GM18508 (cell line): Measurements from ENCODE around the gene RSPH9.
"Not testable (repeated sequence)": the region's sequence is repeated elsewhere in the genome, so short reads cannot be mapped to it uniquely, and the experiment has no call there.

ENCODE experiments used
- ATAC-seq: cut with Tn5 transposase; IDR thresholded peaks from one replicate; pipeline ENCODE4 v1.9.1; 2021; ENCODE audit warnings: moderate number of reproducible peaks; ENCODE audit not compliant: insufficient read depth, unreplicated experiment

The RSPH9 gene

DNA sequence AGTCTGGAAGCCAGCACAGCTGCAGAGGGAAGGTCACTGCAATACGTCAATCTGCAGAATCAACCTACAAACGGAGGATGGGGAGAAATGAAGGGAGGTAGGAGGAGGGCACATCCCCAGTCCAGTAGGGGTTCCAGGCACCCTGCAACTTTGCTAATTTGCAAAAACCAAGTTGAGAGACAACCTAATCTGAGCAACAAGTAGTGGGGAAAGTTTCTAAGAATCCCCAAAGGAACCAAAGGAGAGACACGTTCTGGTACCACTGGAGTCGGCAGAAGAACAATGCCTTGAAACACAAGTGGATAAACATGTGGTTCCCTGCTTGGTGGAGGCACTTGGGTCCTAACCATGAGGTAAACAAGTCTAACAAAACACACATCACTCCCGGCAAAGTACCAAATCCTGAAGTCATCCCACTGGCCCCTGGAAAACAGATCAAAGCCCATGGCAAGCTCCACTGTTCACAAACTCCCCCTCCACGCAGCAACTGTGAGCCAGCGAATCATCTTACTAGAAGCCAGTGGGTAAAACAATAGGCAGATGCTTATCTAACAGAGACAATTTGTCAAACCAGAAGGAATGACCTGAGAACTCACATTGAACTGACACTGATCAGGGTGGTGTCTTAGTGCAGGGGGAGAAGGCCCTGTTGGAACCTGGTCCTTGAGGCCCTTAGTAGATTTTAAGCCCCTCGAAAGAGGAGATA lies 38.0 kb downstream of the RSPH9 start:
- ATAC-seq: no peak

DNA sequence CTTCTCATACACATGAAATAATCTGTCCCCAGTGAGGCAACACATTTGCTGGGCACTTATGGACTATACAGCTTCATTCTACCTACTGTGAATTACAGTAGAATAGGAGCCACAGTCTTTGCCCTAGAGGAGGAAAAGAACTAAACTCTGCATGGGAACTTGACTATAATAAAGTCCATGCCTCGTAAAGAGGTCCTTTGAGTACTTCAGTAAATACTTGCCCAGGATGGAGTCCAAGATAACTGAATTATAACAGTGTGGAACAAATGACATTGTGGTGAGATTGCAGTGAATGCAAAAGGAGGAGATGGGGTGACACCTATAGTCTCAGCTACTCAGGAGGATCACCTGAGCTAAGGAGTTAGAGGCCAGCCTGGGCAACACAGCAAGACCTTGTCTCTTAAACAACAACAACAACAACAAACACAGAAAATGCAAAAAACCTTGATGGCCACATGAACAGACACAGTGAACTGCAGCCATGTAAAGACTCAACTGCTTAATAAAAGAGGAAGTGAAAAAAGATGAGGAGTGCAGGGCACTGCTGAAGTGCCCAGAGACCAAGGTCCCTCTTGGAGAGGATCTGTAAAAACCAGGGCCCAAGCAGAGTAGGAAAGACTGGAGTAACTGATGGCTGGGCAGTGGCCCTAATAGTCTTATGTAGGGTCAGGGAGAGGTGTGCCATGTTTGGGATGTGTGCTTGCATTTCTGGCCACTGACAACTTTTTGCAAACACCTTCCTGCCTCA lies 39.0 kb downstream of the RSPH9 start:
- no peak for ATAC-seq

DNA sequence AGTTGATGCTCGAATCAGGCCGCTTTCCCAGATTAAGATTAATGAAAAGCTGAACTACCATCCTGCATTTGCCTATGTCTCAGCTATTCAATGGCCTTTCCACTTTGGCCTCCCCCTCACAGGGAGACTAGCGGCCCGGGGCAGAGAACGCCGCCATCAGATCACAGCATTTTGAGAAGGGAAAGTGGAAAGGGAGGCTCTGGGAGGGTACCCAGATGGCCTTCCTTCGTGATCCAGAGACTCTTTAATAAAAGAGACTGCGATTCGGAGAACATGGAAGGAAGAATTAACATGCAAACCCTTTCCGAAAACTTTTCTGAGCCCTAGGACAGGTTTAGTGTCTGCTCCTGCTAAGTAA lies 42.2 kb downstream of the RSPH9 start:
- ATAC-seq: no peak

DNA sequence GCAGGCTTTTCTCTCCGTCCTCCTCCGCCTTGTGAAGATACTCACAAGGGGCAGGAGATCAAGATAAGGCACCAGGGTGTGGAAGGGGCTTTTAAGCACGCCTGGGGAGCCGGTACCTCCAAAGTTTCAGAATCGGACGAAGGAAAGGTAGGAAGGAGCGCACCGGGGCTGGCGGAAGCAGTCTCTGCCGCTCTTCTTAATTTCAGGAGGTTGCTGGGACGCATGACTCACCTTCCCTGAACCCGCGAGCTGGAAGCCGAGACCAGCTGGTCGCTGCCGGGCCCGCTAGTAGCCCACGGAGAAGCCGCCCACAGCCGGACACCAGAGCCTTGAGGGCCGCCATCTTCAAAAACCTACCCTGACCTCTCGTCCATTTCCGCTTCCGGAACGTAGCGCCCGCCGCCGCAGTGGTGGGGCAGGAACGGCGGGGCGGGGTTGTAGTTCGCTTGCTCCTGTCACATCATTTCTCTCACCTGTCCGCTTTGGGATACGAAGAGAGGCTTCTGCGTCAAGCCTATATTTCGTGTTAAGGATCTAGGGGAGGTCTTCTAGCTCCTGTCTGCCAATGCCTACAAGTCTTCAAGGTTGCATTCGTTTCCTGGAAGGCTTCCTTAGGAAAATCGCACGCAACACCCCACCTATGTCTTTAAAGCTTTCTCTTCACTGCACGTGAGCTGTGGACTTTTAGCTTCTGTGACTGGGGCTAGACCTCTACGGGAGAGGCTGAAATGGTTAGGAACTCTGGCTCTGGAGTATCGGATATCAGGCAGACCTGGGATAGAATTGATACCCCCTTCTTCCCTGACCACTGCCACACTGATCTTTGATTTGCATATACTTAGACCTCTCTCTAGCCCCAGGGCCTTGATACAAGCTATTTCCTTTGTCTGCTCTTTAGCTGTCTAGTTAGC lies 42.9 kb downstream of the RSPH9 start, which contains the start of gene MRPS18A:
Gene MRPS18A, minus strand, starts transcription at position 355 of the 911 bp plus-strand sequence. Its CDS starts 12 bp downstream, at position 343.
- peak; percentile 61 for ATAC-seq

DNA sequence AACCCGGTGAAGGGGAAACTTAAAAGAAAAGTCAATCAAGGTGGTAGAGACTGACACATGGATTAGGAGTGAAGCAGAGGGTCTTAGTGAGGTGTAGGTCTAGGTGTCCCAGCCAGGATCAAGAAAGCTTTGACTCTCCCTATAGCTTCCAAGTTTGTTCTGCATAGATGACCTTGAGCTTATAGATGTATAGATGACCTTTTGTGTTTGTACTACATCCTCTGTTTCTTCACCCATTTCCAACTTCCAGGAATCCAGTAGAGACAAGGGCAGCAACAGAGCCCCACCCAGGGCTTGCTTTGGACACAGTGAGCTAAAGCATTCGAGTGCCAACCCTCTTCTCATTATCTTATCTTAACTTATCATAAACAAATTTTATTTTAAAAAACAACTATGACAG lies 44.6 kb downstream of the RSPH9 start:
- ATAC-seq: no peak

DNA sequence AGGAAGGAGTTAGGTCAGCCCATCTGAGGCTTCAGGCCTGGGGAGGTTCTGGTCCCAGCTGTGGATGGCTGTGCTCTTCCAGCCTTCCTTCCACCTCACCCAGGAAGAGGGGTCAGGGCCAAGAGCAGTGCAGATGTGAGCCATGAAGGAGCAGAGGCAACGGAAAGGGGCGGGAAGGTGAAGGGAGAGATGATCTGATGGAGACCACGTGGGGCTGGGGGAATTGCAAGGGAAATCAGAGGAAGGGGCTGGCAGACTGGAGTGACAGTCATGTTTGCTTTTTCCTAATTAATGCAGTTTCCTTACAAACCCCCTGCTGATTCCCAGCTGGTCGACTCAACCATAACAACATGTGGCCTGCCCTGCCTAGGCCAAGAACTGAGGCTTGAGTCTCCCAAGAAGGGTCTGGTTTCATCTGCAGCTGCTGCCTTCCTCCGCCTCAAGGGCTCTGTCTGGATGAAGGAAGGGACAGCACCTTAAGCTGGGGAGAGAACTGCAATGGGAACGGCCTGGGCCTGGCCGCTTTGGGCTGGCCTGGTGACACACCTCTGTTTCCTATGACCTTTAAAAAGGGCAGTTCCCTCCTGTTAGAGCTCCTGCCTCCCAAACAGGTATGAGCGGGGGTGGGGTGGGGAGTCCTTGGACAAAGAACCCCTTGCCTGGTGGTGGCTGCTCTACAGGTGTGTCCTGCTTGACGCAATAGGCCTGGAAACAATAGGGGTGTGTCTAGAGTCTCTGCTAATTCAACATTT lies 50.6 kb downstream of the RSPH9 start:
- ATAC-seq: no peak

DNA sequence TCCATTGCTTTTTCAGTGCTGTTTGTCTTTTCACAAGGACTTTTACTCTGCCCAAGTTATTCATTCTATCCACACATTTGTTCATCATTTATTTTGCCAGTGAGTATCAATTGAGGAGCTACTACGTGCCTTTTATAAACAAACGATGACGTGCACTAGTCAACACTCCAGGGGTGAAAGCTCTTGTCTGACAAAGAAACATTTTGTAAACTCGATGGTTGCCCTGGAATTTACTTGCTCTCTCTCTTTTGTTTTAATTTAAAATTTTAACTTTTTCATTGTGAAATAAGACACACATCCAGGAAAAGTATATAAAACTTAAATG lies 51.1 kb downstream of the RSPH9 start:
- no peak for ATAC-seq

DNA sequence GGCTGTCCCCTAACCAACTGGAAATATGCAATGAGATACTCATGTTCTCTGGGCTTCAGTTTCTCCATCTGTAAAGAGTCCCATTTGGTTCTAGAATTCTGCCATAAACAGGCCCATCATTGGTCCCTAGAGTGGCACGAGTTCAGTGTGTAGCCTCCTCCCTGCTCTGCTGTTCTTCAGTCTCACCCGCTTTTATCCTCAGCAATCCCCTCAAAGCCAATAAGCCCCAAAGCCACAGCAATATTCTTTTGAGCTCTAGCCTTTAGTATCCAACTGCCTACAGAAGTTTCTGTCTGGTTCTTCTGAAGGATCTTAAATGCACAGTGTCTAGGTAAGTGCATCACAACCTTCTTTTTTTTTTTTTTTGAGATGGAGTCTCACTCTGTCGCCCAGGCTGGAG lies 52.6 kb downstream of the RSPH9 start:
- no peak for ATAC-seq

DNA sequence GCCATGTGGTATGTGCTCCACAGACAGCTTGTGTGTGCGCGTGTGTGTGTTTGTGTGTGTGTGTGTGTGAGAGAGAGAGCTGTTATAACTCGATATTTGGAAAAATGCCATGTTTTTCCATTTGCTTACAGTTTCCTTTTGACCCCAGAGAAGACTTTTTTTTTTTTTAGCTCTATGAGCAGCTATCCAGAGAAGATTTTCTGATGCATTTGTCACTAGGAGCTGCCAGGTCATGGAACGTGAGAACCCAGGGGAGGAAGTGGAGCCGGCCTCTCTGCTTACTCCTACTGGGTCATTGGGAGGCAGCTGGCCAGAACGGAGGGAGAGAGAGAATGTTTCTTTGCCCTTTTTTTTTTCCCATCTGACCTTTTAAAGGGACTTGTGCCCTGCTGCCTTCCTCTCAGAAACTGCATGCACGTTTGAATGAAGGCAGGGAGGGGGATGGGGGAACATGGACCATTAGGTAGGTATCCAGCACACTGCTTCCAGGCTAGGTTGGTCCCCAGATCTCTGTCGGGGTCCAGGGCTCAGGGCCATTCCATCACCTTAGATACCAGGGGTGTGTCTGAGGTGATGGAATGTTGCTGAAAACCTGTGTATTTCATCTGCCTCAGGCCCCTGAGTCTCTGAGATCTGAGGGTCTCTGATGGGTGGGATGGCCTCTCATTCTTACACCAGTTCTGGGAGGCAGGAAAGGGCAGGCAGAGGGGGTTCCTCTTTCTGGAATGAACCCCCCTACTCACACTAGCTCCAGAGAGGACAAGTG lies 53.9 kb downstream of the RSPH9 start:
- ATAC-seq: no peak

DNA sequence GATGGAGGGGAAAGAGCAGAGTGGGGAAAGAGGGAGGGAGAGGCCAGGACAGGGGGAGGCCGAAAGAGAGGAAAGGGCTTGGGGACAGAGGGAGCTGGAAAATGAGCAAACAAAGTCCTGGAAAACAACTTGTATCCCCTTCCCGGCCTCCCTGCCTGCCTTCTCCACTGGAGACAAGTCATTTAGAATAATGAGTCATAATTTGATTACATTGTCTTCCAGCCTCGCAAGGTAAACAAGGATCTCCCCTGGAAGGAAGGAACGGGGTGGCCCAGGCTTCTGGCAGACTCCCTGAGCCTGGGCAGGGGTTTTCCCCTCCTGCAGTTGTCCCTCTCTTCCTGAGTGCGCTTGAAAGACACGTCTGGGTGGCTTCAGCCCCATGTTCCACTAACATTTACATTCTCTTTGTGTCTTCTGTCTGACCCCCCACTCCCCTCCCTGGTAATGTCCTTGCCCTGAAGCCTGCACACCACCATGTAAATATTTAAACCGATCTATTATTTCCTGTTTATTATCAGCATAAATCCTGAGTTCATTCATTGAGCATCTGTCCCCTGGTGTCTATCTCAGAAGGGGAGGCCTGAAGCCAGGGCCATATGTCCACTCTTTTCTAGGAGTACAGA lies 54.8 kb downstream of the RSPH9 start:
- ATAC-seq: no peak

DNA sequence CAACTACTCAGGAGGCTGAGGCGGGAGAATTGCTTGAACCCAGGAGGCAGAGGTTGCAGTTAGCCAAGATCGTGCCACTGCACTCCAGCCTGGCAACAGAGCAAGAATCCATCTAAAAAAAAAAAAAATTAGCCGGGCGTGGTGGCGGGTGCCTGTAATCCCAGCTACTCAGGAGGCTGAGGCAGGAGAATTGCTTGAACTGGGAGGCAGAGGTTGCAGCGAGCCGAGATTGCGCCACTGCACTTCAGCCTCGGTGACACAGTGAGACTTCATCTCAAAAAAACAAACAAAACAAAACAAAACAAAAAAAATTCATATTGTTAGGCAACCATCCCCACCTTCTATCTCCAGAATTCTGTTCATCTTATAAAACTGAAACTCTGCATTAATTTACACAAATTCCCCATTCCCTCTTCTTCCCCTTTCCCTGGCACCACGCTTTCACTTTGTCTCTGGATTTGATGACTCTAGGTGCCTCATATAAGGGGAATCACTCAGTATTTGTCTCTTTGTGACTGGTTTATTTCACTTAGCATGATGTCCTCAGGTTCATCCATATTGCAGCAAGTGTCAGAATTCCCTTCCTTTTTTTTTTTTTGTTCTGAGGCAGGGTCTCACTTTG lies 56.2 kb downstream of the RSPH9 start:
- not testable (repeated sequence) for ATAC-seq

DNA sequence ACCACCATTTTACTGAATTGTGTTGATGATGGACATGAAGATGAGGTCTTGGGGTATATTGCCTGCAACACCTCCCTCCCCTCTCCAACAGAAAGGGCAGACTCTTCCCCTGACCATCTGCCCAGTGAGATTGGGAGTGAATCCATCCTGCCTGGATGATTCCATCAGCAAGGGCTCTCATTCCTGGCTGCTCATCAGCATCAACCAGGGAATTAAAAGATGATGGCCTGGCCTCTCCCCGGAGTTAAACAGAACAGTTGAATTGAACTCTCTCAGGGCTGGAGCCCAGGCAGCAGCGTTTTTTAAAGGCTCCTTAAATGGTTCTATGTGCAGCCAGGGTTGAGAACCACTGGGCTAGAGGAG lies 57.3 kb downstream of the RSPH9 start:
- no peak for ATAC-seq

DNA sequence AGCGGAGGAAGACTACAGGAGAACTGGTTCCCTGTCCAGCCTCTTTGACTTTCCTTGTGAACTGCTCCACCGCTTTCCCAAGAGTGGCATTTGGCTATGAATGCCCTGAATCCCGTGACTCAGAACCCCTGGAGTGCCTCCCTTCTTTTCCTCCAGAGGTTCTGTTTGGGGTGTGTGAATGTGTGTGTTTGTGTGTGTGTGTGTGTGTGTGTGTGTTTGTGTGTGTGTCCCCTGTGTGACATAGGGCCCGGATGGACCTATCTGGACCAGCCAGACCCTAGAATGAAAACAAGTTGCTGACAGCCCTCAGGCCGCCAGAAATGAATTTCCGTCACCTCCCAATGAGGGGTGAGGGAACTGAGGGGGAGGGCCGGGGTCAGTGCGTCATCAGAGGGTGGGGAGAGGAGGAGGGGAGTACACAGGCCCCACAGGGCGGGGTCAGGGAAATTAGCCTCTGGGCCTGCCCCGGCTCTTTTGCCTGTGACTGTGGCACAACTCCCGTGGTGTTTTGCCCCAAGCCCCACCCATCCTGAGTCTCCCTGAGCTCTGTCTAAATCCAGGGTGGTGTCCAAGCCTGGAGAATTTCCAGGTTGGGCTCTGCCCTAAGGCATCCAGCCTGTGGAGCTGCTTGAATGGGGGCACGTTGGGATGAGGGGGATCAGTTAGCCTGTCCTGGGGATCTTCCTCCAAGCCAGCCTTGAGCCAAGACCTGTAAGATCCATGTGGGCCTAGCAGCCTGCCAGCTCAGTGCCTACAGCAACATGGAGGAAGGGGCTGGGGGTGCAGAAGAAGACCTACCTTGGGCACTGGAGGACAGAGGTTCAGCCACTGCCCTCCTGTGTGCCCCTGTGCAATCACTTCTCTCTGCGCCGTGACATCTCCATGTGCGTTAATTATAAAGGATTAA lies 58.0 kb downstream of the RSPH9 start:
- no peak for ATAC-seq

DNA sequence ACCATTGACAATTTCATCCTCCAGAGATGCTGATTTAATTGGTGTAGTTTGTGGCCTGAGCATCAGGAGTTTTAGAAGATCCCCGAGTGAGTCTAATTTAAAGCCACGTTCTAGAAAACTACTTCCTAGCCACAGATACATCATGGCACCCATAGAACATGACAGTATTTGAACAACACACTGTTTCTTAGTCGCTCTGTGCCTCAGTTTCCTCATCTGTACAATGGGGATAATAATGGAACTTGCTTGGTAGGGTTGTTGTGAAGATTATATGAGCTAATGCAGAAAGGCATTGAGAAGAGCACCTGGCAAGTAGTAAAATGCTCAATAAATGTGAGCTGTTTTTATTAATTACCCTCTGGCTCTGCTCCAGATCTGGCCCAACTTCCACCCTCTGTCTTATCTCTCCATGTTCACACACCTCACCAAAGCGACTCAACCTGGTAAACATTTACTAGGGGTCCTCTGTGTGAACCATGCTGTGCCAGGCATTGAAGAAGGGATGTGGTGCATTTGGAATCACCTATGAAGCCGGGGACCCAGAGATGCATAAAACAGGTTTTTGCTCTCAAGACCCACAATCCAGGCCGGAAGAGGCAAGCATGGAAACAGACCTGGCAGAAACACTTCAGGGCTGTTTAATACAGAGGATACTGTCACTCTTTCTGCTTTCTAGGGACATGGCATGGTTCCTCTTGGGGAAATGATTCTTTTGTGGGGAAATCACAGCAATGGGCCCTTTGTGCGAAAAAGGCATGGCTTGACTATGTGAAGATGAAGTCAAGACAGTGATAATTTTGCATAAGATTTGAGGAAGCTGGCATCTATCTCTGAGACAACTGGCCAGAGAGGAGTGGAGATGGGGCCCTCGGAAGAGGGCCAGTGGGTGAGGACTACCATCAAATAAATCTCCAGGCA lies 58.9 kb downstream of the RSPH9 start:
- ATAC-seq: no peak

DNA sequence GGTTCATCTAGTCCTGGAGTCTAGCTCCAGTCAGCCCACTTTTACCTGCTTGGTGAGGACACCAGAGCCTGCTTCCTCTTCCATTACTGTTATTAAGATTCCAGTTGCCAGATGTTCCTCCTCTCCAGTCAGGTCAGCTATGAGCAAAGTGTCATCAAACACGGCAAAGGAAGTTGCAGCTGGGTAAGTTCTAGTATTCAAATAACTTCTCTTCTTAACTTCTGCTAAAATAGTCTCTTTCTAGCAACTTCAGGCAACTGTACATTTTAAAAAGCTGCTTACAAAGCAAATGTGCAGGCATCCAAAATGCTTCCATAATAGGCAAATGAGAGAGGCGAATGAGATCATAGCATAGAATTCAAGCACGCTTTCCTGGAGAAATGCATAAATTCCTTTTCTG lies 61.2 kb downstream of the RSPH9 start:
- no peak for ATAC-seq

DNA sequence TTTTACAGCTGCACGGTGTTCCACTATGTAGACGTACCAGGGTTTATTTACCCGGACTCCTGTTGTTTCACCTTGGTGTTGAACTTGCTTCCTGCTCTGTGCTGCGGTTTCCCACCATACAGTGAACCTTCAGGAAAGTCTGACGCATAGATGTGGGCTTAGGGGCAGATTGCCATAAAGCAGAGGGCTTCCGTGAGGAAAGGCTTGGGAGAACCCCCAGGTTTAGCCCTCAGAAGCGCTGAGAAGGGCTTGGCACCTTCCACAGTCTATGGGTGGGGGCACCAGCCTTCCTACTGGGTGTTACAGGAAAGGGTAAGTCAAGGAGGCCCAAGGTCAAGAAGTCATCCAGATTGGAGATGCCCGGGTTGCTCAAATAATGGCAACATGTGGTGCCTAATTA lies 62.0 kb downstream of the RSPH9 start:
- ATAC-seq: no peak

DNA sequence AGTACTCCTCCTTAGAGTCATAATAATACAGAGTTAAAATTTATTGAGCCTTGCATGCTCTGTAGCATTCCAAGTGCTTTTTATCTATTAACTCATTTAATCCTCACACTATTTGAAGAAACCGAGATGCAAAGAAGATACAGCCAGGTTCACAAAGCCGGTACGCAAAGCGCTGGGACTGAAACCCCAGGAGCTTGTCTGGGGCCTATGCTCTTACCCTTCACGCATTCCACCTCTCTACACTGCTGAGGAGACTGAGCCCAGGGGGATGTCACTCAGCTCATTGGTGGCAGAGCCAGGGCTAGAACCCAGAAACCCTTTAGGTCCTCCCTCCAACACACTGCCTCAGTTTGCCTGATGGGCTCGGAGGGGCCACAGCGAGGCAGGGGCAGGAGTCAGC lies 62.4 kb downstream of the RSPH9 start:
- no peak for ATAC-seq
